A549 treated with AZD9567 at 1 μM for 4 hours (cell line): ENCODE results near the gene CFAP20DC. TPM values are rescaled to one million over a fixed set of nuclear protein-coding genes. Genes with fewer than 3 reads are reported as not detected.

ENCODE experiments used
- total RNA-seq: library from RNA; stranded (reverse); fragments of 200-300 nt; extraction: Qiagen RNA extraction; gene quantifications from 5 replicates; pipeline ENCODE4 v1.2.3, GENCODE V29; 2022; ENCODE audit not compliant: insufficient read depth

Gene CFAP20DC
- total RNA-seq: 2.0 to 2.5 TPM (median 2.2 TPM) in 5 replicates

DNA sequence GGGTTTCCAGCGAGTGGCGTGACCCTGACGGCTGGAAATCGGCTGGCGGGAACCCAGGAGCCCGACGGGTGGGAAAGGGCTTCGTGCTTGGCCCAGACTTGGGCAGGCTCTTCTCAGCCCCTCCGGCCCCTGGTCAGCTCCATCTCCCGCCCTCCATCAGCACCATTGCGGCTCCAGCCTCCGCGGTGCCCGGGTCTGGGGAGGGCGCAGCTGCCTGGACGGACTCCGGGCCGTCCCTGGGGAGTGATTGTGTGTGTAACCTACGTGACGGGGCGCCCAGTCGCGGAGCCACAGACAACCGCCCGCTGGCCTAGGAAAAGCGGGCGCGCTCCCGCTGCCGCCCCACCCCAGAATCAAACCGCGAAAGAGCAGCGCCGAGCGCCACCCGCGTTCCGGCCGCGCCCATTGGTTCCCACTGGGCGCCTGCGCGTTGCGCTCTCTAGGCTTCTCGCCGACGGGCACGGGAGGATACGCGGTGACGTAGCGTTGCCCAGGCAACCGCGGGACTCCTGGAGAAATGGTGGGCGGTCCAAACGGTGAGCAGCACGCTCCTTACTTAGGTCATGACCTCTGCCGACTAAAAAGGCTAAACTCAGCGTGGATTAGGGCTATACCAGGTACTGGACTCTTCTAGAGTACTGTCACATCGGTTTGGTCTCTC is at the start of gene CFAP20DC:
TSS of gene CFAP20DC (minus strand) at position 355 of the 661 bp plus-strand sequence. CDS start 394 bp downstream, outside the sequence.

